ENCODE data around the gene KCNMB3.

KCNMB3 gene

DNA sequence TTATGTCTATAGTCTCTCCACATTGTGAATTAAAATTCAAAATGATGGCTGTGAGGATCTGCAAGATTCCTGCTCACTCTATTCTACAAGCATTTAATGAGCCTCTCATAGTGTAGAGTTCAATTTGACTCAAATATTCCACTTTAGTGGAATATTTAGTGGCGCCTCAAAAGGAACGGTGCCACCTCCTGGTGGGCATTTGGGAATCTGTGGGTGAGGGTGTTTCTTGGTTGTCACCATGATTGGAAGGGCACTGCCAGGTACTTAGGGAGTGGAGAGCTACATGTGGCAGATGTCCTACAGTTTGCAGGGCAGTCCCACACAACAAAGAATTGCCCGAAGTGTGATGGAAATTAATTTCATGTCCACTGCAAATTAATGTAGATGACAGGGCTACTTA is 21.5 kb upstream of the KCNMB3 start:
- no peak for TF ChIP-seq FOXP2 (optimal IDR thresholded peaks at IDR 0.05; ENCODE audit: borderline replicate concordance, extremely low read depth, extremely low read length, insufficient read depth)
- no peak for TF ChIP-seq REST (IDR thresholded peaks at IDR 0.05; ENCODE audit: insufficient read depth in 1 of 2, low read depth in 2 of 2, low read length in 2 of 2)
- no peak for TF ChIP-seq POLR2AphosphoS5 (IDR thresholded peaks at IDR 0.05; ENCODE audit: low read depth, low read length)
- TF ChIP-seq SIN3A (IDR thresholded peaks at IDR 0.05; ENCODE audit: borderline replicate concordance, insufficient read depth, low read length) = no peak
- TF ChIP-seq TAF1 (IDR thresholded peaks at IDR 0.05; ENCODE audit: borderline replicate concordance, insufficient read depth, low read length) = no peak

DNA sequence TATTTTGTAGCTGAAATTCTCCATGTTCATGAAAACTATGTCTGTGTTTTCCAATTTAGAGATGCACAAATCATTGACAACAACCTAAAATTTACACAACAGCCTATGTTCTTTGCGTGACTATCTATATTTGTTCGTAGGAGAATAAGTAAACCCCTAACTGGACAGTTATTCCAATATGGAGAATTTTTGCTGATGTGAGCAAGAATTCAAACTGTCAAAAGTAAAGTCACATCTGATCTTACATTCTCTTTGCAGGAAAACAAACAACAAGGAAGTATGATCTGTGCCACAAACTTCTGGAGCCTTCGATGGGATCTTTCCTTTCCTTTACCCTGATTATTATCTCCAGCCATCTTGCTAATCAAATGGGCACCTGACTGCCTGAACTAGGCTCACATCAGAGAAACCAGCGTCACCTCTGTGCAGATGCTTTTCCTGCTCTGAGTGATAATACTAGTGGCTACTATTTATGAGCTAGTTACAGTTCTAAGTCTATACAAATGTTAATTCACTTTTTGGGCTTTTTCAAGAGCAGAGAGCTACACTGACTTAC is 18.3 kb upstream of the KCNMB3 start:
- no peak for TF ChIP-seq TAF1 (IDR thresholded peaks at IDR 0.05; ENCODE audit: borderline replicate concordance, insufficient read depth, low read length)
- TF ChIP-seq SIN3A (IDR thresholded peaks at IDR 0.05; ENCODE audit: borderline replicate concordance, insufficient read depth, low read length) = no peak
- TF ChIP-seq REST (IDR thresholded peaks at IDR 0.05; ENCODE audit: insufficient read depth in 1 of 2, low read depth in 2 of 2, low read length in 2 of 2) = no peak
- no peak for TF ChIP-seq FOXP2 (optimal IDR thresholded peaks at IDR 0.05; ENCODE audit: borderline replicate concordance, extremely low read depth, extremely low read length, insufficient read depth)
- no peak for TF ChIP-seq POLR2AphosphoS5 (IDR thresholded peaks at IDR 0.05; ENCODE audit: low read depth, low read length)

DNA sequence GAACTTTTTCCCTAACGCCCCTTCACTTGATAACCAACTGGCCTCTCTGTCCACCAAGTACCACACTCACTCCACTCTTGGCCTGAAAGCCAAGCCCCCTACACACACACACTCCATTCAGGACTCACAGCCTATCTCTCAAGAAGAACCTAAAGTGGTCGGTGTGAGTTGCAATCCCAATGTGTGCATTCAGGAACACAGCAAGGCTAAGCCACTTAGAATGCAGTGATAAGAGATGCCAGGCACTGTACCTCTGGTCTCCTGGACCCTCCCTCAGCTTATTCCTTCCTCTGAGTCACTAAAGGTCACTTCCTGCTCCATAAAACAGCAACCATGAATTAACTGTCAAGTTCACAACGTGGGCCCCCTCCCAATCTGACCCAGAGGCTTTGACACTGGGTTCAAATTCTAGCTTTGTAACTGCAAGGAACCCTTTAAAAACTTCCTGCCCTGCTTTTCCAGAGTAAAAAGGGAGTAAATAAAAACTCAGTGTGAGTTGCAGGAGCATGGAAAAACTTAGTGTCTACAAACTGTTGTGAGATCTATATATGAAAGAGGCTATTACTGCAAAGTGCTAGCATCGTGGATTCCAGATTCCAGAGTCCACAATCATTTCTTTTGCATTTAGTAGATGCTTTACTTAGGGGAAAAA is 17.6 kb upstream of the KCNMB3 start:
- no peak for TF ChIP-seq POLR2AphosphoS5 (IDR thresholded peaks at IDR 0.05; ENCODE audit: low read depth, low read length)
- TF ChIP-seq FOXP2 (optimal IDR thresholded peaks at IDR 0.05; ENCODE audit: borderline replicate concordance, extremely low read depth, extremely low read length, insufficient read depth) = no peak
- TF ChIP-seq TAF1 (IDR thresholded peaks at IDR 0.05; ENCODE audit: borderline replicate concordance, insufficient read depth, low read length) = no peak
- no peak for TF ChIP-seq SIN3A (IDR thresholded peaks at IDR 0.05; ENCODE audit: borderline replicate concordance, insufficient read depth, low read length)
- no peak for TF ChIP-seq REST (IDR thresholded peaks at IDR 0.05; ENCODE audit: insufficient read depth in 1 of 2, low read depth in 2 of 2, low read length in 2 of 2)

DNA sequence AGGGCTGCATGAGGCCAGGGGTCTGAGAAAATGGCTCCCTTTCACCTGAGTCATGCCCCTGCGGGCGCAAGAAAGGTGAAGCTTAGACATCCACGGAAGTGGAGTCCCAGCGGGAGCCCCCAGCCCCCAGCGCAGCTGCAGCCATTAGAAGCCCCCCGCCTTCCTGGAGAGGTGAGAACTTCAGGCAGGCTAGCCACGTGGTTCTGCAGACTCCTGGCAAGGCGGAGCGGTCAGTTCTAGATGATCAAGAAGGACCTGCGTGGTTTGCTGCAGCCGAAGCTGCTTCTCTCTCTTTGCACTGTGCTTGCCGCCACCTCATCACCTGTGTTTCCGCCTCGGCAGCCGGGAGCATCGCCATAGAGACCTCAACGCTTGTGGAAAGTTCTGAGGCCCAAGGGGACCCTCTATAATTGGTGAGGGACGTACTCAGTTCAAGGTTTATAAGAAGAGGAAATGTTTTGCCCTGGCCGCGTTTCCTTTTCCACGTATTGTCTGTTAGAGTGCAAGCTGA is 15.8 kb upstream of the KCNMB3 start:
- TF ChIP-seq SIN3A (IDR thresholded peaks at IDR 0.05; ENCODE audit: borderline replicate concordance, insufficient read depth, low read length) = no peak
- no peak for TF ChIP-seq REST (IDR thresholded peaks at IDR 0.05; ENCODE audit: insufficient read depth in 1 of 2, low read depth in 2 of 2, low read length in 2 of 2)
- no peak for TF ChIP-seq POLR2AphosphoS5 (IDR thresholded peaks at IDR 0.05; ENCODE audit: low read depth, low read length)
- TF ChIP-seq FOXP2 (optimal IDR thresholded peaks at IDR 0.05; ENCODE audit: borderline replicate concordance, extremely low read depth, extremely low read length, insufficient read depth) = no peak
- no peak for TF ChIP-seq TAF1 (IDR thresholded peaks at IDR 0.05; ENCODE audit: borderline replicate concordance, insufficient read depth, low read length)

Data from PFSK-1 (cell line).